Measurements from ENCODE around the gene CCDC148.

CCDC148 gene

GRCh38 chr2:158131919-158132566 lies 324.5 kb downstream of the CCDC148 start:
- Mint-ChIP-seq H3K9me3 (no peaks in the 10 kb centered on the region), H3K27me3 (peaks cover 8% of the 10 kb centered on the region), H3K4me3 (no peak overlapping the region), H3K36me3 (ENCODE audit: low read depth) (no peaks in the 10 kb centered on the region), H3K27ac (no peak overlapping the region), H3K4me1 (ENCODE audit: low read depth) (no peaks in the 10 kb centered on the region)
- no peak for DNase-seq

GRCh38 chr2:158131483-158131912 lies 325.1 kb downstream of the CCDC148 start:
- Mint-ChIP-seq H3K4me1 (ENCODE audit: low read depth) (no peaks in the 10 kb centered on the region), H3K27me3 (peaks cover 8% of the 10 kb centered on the region), H3K36me3 (ENCODE audit: low read depth) (no peaks in the 10 kb centered on the region), H3K4me3 (no peak overlapping the region), H3K9me3 (no peaks in the 10 kb centered on the region), H3K27ac (no peak overlapping the region)
- no peak for DNase-seq

GRCh38 chr2:158130832-158131473 lies 325.6 kb downstream of the CCDC148 start:
- Mint-ChIP-seq H3K9me3 (no peaks in the 10 kb centered on the region), H3K4me3 (no peak overlapping the region), H3K27me3 (peaks cover 8% of the 10 kb centered on the region), H3K27ac (no peak overlapping the region), H3K4me1 (ENCODE audit: low read depth) (no peaks in the 10 kb centered on the region), H3K36me3 (ENCODE audit: low read depth) (no peaks in the 10 kb centered on the region)
- no peak for DNase-seq

- Mint-ChIP-seq H3K27ac (no peak overlapping the region), H3K36me3 (ENCODE audit: low read depth) (no peaks in the 10 kb centered on the region), H3K27me3 (peaks cover 8% of the 10 kb centered on the region), H3K4me3 (no peak overlapping the region), H3K9me3 (no peaks in the 10 kb centered on the region), H3K4me1 (ENCODE audit: low read depth) (no peaks in the 10 kb centered on the region)
- no peak for DNase-seq
Observed at GRCh38 chr2:158129037-158129436, 327.5 kb downstream of the CCDC148 start.

- H3K27me3 Mint-ChIP-seq = peaks cover 8% of the 10 kb centered on the region
- no peaks in the 10 kb centered on the region for H3K9me3 Mint-ChIP-seq
- DNase-seq = no peak
- H3K4me1 Mint-ChIP-seq (ENCODE audit: low read depth) = no peaks in the 10 kb centered on the region
- H3K36me3 Mint-ChIP-seq (ENCODE audit: low read depth) = no peaks in the 10 kb centered on the region
- no peak overlapping the region for H3K27ac Mint-ChIP-seq
- no peak overlapping the region for H3K4me3 Mint-ChIP-seq
Observed at GRCh38 chr2:158128168-158128973, 328.2 kb downstream of the CCDC148 start.

- H3K9me3 Mint-ChIP-seq = no peaks in the 10 kb centered on the region
- DNase-seq = no peak
- no peaks in the 10 kb centered on the region for H3K4me1 Mint-ChIP-seq (ENCODE audit: low read depth)
- no peak overlapping the region for H3K27ac Mint-ChIP-seq
- H3K4me3 Mint-ChIP-seq = no peak overlapping the region
- no peaks in the 10 kb centered on the region for H3K36me3 Mint-ChIP-seq (ENCODE audit: low read depth)
- peaks cover 5% of the 10 kb centered on the region for H3K27me3 Mint-ChIP-seq
Observed at GRCh38 chr2:158127380-158127804, 329.2 kb downstream of the CCDC148 start.

GRCh38 chr2:158125756-158126498 lies 330.6 kb downstream of the CCDC148 start:
- DNase-seq = no peak
- Mint-ChIP-seq H3K27me3 (no peaks in the 10 kb centered on the region), H3K4me3 (no peak overlapping the region), H3K9me3 (no peaks in the 10 kb centered on the region), H3K27ac (no peak overlapping the region), H3K4me1 (ENCODE audit: low read depth) (no peaks in the 10 kb centered on the region), H3K36me3 (ENCODE audit: low read depth) (no peaks in the 10 kb centered on the region)

GRCh38 chr2:158124896-158125295 lies 331.7 kb downstream of the CCDC148 start:
- no peak overlapping the region for H3K27ac Mint-ChIP-seq
- no peak for DNase-seq
- no peaks in the 10 kb centered on the region for H3K4me1 Mint-ChIP-seq (ENCODE audit: low read depth)
- H3K9me3 Mint-ChIP-seq = no peaks in the 10 kb centered on the region
- no peaks in the 10 kb centered on the region for H3K27me3 Mint-ChIP-seq
- H3K36me3 Mint-ChIP-seq (ENCODE audit: low read depth) = no peaks in the 10 kb centered on the region
- no peak overlapping the region for H3K4me3 Mint-ChIP-seq
